GM20000 (cell line): ENCODE measurements around the gene ZNF304.

Source experiments
- DNase-seq: peaks from one replicate; pipeline ENCODE4 v3.0.0; 2012; ENCODE audit warnings: low spot score
- TF ChIP-seq, protein P1 (sequence below): IDR thresholded peaks from 2 replicates; pipeline ENCODE4 v1.5.1; 2012; ENCODE audit warnings: mild to moderate bottlenecking, control low read depth; ENCODE audit errors: extremely low read depth, missing control alignments

The ZNF304 gene

DNA sequence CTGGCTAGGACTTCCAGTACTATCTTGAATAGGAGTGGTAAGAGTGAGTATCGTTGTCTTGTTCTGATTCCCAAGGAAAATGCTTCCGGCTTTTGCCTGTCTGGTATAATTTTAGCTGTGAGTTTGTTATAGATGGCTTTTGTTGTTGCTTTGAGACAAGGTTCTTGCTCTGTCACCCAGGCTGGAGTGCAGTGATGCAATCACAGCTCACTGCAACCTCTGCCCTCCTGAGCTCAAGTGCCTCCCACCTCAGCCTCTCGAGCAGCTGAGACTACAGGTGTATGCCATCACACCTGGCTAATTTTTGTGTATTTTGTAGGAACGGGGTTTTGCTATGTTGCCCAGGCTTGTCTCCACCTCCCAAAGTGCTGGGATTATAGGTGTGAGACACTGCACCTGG is 36.9 kb upstream of the ZNF304 start:
- no peak for DNase-seq
- TF ChIP-seq, protein P1, sequence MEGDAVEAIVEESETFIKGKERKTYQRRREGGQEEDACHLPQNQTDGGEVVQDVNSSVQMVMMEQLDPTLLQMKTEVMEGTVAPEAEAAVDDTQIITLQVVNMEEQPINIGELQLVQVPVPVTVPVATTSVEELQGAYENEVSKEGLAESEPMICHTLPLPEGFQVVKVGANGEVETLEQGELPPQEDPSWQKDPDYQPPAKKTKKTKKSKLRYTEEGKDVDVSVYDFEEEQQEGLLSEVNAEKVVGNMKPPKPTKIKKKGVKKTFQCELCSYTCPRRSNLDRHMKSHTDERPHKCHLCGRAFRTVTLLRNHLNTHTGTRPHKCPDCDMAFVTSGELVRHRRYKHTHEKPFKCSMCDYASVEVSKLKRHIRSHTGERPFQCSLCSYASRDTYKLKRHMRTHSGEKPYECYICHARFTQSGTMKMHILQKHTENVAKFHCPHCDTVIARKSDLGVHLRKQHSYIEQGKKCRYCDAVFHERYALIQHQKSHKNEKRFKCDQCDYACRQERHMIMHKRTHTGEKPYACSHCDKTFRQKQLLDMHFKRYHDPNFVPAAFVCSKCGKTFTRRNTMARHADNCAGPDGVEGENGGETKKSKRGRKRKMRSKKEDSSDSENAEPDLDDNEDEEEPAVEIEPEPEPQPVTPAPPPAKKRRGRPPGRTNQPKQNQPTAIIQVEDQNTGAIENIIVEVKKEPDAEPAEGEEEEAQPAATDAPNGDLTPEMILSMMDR = no peak

DNA sequence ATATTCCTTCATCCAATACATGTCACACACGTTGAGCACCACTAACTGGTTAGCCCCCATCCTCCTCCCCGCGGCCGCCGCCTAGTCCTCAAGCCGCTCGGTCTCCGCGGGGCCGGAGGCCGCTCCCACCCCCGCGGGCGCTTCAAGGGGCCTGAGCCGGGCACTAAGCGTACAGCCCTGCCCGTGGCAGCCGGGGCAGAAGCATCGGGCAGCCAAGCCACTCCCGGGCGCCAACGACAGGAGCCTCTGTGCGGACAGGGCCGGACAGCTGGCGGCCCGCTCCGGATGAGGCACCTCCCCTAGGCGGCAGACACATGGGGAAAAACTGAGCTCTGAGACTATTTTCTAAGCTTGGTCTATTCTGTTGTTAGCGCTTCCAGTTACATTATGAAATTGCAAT is 33.6 kb upstream of the ZNF304 start:
- TF ChIP-seq, protein P1 = no peak
- DNase-seq = no peak

DNA sequence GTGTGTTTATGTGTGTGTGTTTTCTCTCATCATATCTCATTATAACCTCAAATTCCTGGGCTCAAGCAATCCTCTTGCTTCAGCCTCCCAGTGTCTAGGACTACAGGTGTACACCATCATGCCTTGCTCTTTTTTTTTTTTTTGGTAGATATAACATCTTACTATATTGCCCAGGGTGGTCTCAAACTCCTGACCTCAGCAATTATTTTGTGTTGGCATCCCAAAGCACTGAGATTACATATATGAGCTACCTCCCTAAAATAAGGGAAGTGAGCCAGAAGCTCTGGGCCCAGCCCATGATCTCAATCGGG is 31.2 kb upstream of the ZNF304 start:
- DNase-seq = no peak
- TF ChIP-seq, protein P1 = no peak

DNA sequence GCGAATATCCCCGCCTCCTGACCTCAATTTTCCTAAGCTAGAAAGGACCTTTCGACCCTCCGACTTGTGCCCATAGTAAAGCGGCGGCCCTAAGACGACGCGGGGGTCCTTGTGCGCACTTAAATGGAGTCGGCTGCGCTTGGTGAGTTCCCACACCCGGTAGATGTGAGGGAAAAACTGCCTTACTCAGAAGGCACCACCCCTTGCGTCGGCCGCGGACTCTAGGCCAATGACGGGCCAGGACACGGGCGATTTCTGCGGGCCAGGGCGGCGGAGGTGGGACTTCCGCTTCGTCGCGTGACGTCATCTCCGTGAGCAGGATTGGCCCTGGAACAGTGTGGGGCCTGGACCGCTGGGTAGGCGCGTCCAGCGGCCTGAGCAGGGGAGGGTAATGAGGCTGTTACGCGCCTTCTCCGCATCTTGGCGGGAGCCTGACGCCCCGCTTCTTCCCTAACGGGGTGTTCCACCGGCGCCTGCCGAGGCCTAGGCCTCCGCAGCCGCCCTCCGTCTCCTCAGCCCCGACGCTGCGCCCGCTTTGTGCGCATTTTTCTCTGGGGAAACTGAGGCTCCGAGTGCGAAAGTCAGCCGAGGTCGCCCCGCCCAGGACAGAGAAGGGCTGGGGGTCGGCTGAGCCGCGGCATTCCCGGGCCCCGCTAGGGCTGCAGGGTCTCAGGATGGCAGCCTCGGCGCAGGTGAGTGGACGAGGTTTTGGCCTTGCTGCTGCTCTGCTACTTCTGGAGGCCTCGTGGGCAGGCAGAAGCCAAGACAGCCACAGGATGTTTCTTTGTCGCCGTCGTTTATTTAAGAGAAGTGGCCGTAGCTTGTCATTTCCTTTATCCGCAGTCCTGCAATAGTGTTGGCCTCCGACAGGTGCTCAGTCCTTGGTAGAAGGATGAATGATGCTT is 30.6 kb upstream of the ZNF304 start, which contains the start of gene ZNF543:
ZNF543 (plus strand) TSS at position 293 of the 905 bp plus-strand sequence; CDS start at position 675, 382 bp downstream.
- DNase-seq = peak; percentile 97
- TF ChIP-seq, protein P1 = no peak

DNA sequence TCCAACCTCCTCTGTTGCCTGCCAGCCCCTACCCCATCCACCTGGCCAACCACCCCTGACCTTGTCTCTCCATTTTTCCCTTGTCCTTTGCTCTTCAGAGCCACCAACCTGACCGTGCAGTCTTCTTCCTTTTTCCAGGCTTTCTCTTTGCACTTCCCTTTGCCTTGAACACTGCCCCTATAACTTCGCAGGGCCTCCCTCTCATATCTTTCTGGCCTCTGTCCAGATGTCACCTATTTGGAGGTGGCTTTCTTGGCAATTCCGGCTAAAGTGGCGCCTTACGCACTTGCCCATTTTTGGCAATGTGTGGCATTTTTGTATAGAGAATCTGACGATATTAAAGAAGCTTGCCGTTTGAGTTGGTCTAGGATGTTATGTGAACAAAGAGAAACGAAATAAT is 30.0 kb upstream of the ZNF304 start:
- no peak for DNase-seq
- TF ChIP-seq, protein P1 = no peak

DNA sequence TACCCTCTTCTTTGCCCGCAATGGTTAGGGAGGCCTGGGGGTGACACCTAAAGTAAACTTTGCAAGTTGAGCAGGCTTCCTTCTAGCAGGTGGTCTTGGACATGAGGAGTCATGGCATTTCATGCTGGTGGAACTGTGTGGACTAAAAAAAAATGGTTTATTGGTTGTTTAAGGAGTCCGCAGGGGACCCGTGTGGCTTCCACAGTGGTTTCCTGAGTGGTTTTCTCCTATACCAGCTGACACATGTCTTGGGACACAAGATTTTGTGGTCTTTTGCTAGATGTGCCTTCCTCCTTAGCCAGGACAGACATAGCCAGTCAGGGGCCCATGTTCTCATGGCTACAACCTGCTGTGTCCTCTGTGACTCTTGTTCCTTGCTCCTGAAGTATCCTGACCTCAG is 29.3 kb upstream of the ZNF304 start:
- TF ChIP-seq, protein P1 = no peak
- DNase-seq = no peak

DNA sequence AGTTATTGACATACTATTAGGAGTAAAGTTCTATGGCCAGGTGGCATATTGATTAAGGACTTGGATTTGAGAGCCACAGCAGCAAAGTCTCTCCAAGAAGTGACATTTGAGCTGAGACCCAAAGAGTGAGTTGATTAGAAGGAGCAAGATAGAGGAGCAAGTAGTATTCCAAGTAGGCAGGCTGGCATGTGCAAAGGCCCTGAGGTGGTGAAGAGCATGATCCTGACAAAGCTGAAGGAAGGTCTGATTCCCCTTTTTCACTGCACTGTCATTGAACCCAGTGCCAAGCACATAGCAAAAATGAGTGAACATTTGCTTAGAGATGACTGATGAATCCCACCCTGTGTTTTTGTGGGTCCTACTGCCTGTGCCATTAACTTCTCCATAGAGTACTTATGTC is 26.1 kb upstream of the ZNF304 start:
- TF ChIP-seq, protein P1 = no peak
- no peak for DNase-seq
